Coronary artery (tissue), 2 donors: ENCODE data around the gene RSBN1L.

ENCODE experiments used
- DNase-seq: peaks from one replicate; pipeline ENCODE4 v3.0.0-alpha.2; 2017; ENCODE audit warnings: low spot score
- H3K27ac ChIP-seq, 2 donors: fragments of 200-600 bp; sonication (generic); one replicate each; pipeline ENCODE4 v1.5.1; 2016 to 2019
- H3K4me3 ChIP-seq: fragments of 200-600 bp; sonication (generic); 2 replicates; pipeline ENCODE4 v1.5.1; 2016; ENCODE audit warnings: mild to moderate bottlenecking, moderate library complexity
- CTCF ChIP-seq: fragments of 200-600 bp; sonication (generic); IDR thresholded peaks from one replicate; pipeline ENCODE4 v1.5.1; 2019; ENCODE audit warnings: antibody characterized with exemption

Gene RSBN1L

GRCh38 chr7:77655836-77656455 is 40.3 kb upstream of the RSBN1L start:
- no peak for DNase-seq
- no peak for TF ChIP-seq CTCF
- H3K27ac ChIP-seq, result no peak overlapping the region
- no peak overlapping the region for H3K4me3 ChIP-seq

- no peak overlapping the region for H3K27ac ChIP-seq
- TF ChIP-seq CTCF, result no peak
- DNase-seq, result no peak
- H3K4me3 ChIP-seq, result no peak overlapping the region
Observed at GRCh38 chr7:77657427-77658224, 38.6 kb upstream of the RSBN1L start.

- no peak for DNase-seq
- no peak overlapping the region for H3K27ac ChIP-seq
- H3K4me3 ChIP-seq, result no peak overlapping the region
- no peak for TF ChIP-seq CTCF
Observed at GRCh38 chr7:77658928-77659327, 37.3 kb upstream of the RSBN1L start.

GRCh38 chr7:77661816-77662215 is 34.4 kb upstream of the RSBN1L start:
- no peak for DNase-seq
- no peak for TF ChIP-seq CTCF
- no peak overlapping the region for H3K4me3 ChIP-seq
- H3K27ac ChIP-seq, result no peak overlapping the region

- H3K4me3 ChIP-seq, result no peak overlapping the region
- no peak for DNase-seq
- no peak overlapping the region for H3K27ac ChIP-seq
- no peak for TF ChIP-seq CTCF
Observed at GRCh38 chr7:77662869-77663268, 33.4 kb upstream of the RSBN1L start.

- TF ChIP-seq CTCF, result no peak
- Histone ChIP-seq H3K27ac (no peak overlapping the region), H3K4me3 (no peak overlapping the region)
- DNase-seq, result no peak
Observed at GRCh38 chr7:77664715-77665114, 31.5 kb upstream of the RSBN1L start.

- H3K27ac ChIP-seq, result no peak overlapping the region
- no peak overlapping the region for H3K4me3 ChIP-seq
- no peak for TF ChIP-seq CTCF
- DNase-seq, result no peak
Observed at GRCh38 chr7:77665161-77665560, 31.1 kb upstream of the RSBN1L start.
